ENCODE results near the gene GPC1. TPM values are rescaled to one million over a fixed set of nuclear protein-coding genes. Genes with fewer than 3 reads are reported as not detected.

The GPC1 gene
- polyA plus RNA-seq, 1 of the 3 experiments (the other 2 are of a cell fraction): 65.5 TPM

- peaks cover 6% of the 10 kb centered on the region for H3K27me3 ChIP-seq (ENCODE audit: insufficient read depth)
- no peak overlapping the region for H3K9ac ChIP-seq
- no peaks in the 10 kb centered on the region for H3K9me3 ChIP-seq
- no peak for DNase-seq
- H3K79me2 ChIP-seq (ENCODE audit: insufficient read depth): no peaks in the 10 kb centered on the region
- H3K9me2 ChIP-seq: no peaks in the 10 kb centered on the region
- TF ChIP-seq RXRA (IDR thresholded peaks at IDR 0.05; ENCODE audit: borderline replicate concordance, low read depth) (no peak), NRF1 (IDR thresholded peaks at IDR 0.05; ENCODE audit: low read depth, low read length) (no peak), SMC3 (IDR thresholded peaks at IDR 0.05; ENCODE audit: low read depth, low read length) (no peak), FOXM1 (IDR thresholded peaks at IDR 0.05; ENCODE audit: low read depth) (no peak), CHD2 (IDR thresholded peaks at IDR 0.05; ENCODE audit: low read length, partially characterized antibody) (no peak), RAD21 (IDR thresholded peaks at IDR 0.05; ENCODE audit: low read length) (no peak), GATA2 (CRISPR knock-in tag; IDR thresholded peaks at IDR 0.05) (no peak), RFX5 (IDR thresholded peaks at IDR 0.05; ENCODE audit: low read length) (no peak), MXI1 (IDR thresholded peaks at IDR 0.05; ENCODE audit: low read depth, low read length) (no peak)
- 94% methylated on average over 5 of the region's 10 CpGs for WGBS (ENCODE audit: low lambda C conversion rate)
- no peaks in the 10 kb centered on the region for H3K36me3 ChIP-seq (replicated peaks in 1 of 2; ENCODE audit: control insufficient read depth in 1 of 2, insufficient read depth in 2 of 2, low read length in 1 of 2)
- H3K4me1 ChIP-seq (ENCODE audit: control insufficient read depth in 1 of 2, insufficient read depth in 2 of 2, low read depth in 1 of 2, low read length in 1 of 2): peaks cover under 1 to 10% of the 10 kb centered on the region in 2 experiments; a peak in 2 of 4 replicates
- POLR2A ChIA-PET: no interaction called here
- H3K4me2 ChIP-seq: no peak overlapping the region
- no peak overlapping the region for H2AFZ ChIP-seq (ENCODE audit: low read depth)
- peaks cover 1% of the 10 kb centered on the region for H3F3A ChIP-seq (replicated peaks; ENCODE audit: insufficient read depth)
- no peak overlapping the region for H3K4me3 ChIP-seq (ENCODE audit: low read depth in 2 of 2, low read length in 1 of 2)
- no peaks in the 10 kb centered on the region for H4K20me1 ChIP-seq (ENCODE audit: insufficient read depth)
- no peak overlapping the region for H3K27ac ChIP-seq (ENCODE audit: low read depth in 2 of 2, low read length in 1 of 2)
- CTCF ChIA-PET: no interaction called here
Measured at GRCh38 chr2:240429341-240429871, 6.1 kb upstream of the GPC1 start.

DNA sequence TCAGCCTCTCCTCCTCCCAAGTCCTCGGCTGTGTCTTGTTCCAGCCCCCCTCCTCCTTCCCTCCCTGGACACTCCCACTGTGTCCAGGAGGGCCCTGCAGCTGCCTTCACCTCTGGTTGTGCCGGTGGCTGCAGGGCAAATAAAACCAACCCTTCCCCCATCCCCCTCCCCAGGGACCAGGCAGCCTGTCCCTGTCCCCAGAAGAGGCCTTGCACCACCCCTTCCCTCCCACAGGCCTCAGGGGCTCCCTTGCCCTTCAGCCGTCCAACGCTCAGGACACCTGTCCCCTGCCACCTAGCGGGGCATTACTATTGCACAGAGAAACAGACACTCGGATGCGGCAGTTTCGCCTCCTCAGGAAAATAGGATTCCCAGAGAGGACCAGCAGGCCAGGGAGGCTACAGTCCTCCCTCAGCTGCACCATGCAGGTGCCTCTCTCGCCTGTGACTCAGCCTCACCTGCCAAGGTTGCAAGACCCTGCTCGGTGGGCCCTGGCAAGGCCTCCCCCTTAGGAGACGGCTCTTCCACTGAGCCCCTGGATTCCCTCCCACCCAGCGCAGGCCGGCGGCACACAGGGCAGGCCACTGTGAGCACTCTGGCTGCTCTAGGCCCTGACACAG is 5.5 kb upstream of the GPC1 start:
- peaks cover 6% of the 10 kb centered on the region for H3K27me3 ChIP-seq (ENCODE audit: insufficient read depth)
- ChIA-PET CTCF (no interaction called here), POLR2A (no interaction called here)
- no peak overlapping the region for H2AFZ ChIP-seq (ENCODE audit: low read depth)
- H3K79me2 ChIP-seq (ENCODE audit: insufficient read depth): no peaks in the 10 kb centered on the region
- DNase-seq: no peak
- peaks cover 4% of the 10 kb centered on the region for H3F3A ChIP-seq (replicated peaks; ENCODE audit: insufficient read depth)
- H4K20me1 ChIP-seq (ENCODE audit: insufficient read depth): no peaks in the 10 kb centered on the region
- TF ChIP-seq MAX (IDR thresholded peaks at IDR 0.05; ENCODE audit: low read depth): no peak
- TF ChIP-seq, protein P1, sequence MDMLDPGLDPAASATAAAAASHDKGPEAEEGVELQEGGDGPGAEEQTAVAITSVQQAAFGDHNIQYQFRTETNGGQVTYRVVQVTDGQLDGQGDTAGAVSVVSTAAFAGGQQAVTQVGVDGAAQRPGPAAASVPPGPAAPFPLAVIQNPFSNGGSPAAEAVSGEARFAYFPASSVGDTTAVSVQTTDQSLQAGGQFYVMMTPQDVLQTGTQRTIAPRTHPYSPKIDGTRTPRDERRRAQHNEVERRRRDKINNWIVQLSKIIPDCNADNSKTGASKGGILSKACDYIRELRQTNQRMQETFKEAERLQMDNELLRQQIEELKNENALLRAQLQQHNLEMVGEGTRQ (IDR thresholded peaks at IDR 0.05; ENCODE audit: borderline replicate concordance, low read depth, low read length): no peak
- TF ChIP-seq GATA2 (CRISPR knock-in tag; IDR thresholded peaks at IDR 0.05): no peak
- no peak for TF ChIP-seq RXRA (IDR thresholded peaks at IDR 0.05; ENCODE audit: borderline replicate concordance, low read depth)
- no peak for TF ChIP-seq YY1 (IDR thresholded peaks at IDR 0.05; ENCODE audit: low read depth)
- no peak for TF ChIP-seq ZBTB33 (IDR thresholded peaks at IDR 0.05; ENCODE audit: borderline replicate concordance, low read depth)
- TF ChIP-seq ELF1 (IDR thresholded peaks at IDR 0.05): no peak
- TF ChIP-seq, protein P2, sequence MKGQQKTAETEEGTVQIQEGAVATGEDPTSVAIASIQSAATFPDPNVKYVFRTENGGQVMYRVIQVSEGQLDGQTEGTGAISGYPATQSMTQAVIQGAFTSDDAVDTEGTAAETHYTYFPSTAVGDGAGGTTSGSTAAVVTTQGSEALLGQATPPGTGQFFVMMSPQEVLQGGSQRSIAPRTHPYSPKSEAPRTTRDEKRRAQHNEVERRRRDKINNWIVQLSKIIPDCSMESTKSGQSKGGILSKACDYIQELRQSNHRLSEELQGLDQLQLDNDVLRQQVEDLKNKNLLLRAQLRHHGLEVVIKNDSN (IDR thresholded peaks at IDR 0.05; ENCODE audit: borderline replicate concordance, low read depth): no peak
- TF ChIP-seq REST (IDR thresholded peaks at IDR 0.05; ENCODE audit: low read depth, low read length): no peak
- no peak for TF ChIP-seq MEF2A (IDR thresholded peaks at IDR 0.05; ENCODE audit: borderline replicate concordance, low read depth)
- no peak for TF ChIP-seq SMC3 (IDR thresholded peaks at IDR 0.05; ENCODE audit: low read depth, low read length)
- no peak for TF ChIP-seq FOSL2 (IDR thresholded peaks at IDR 0.05; ENCODE audit: borderline replicate concordance, low read depth)
- TF ChIP-seq NFIC (IDR thresholded peaks at IDR 0.05; ENCODE audit: borderline replicate concordance): no peak
- H3K4me1 ChIP-seq (ENCODE audit: control insufficient read depth in 1 of 2, insufficient read depth in 2 of 2, low read depth in 1 of 2, low read length in 1 of 2): peaks cover 4 to 14% of the 10 kb centered on the region in 2 experiments; a peak in 2 of 4 replicates
- H3K9me3 ChIP-seq: no peaks in the 10 kb centered on the region
- H3K27ac ChIP-seq (ENCODE audit: low read depth in 2 of 2, low read length in 1 of 2): no peak overlapping the region
- H3K4me2 ChIP-seq: no peak overlapping the region
- no peak overlapping the region for H3K9ac ChIP-seq
- H3K36me3 ChIP-seq (replicated peaks in 1 of 2; ENCODE audit: control insufficient read depth in 1 of 2, insufficient read depth in 2 of 2, low read length in 1 of 2): no peaks in the 10 kb centered on the region
- no peak overlapping the region for H3K4me3 ChIP-seq (ENCODE audit: low read depth in 2 of 2, low read length in 1 of 2)
- WGBS (ENCODE audit: low lambda C conversion rate): 86% methylated on average over 8 of the region's 14 CpGs
- H3K9me2 ChIP-seq: no peaks in the 10 kb centered on the region

Data from SK-N-SH (cell line).